Transverse colon (tissue), 4 donors: ENCODE measurements around the gene KLHDC10.

Source experiments
- POLR2A ChIP-seq: fragments of 450-650 bp; IDR thresholded peaks from one replicate; pipeline ENCODE4 v1.6.1; 2016; ENCODE audit warnings: antibody characterized with exemption, mild to moderate bottlenecking, moderate library complexity
- POLR2AphosphoS5 ChIP-seq, 3 donors: sonication (generic); formaldehyde crosslinking; IDR thresholded peaks; one replicate each; pipeline ENCODE4 v1.6.1; 2016; ENCODE audit warnings: antibody characterized with exemption in 3 of 3
- TF ChIP-seq, protein P1 (sequence below), 5 experiments: fragments of 200-600 bp in 3 of 5; fragments of 450-650 bp in 2 of 5; sonication (generic) in 3 of 5; IDR thresholded peaks; 1 replicate in 2 of 5; 2 replicates in 3 of 5; pipeline ENCODE4 v1.5.1; 2016 to 2017; ENCODE audit warnings: antibody characterized with exemption in 5 of 5, inconsistent platforms in 3 of 5, mild to moderate bottlenecking in 2 of 5, moderate library complexity in 1 of 5

DNA sequence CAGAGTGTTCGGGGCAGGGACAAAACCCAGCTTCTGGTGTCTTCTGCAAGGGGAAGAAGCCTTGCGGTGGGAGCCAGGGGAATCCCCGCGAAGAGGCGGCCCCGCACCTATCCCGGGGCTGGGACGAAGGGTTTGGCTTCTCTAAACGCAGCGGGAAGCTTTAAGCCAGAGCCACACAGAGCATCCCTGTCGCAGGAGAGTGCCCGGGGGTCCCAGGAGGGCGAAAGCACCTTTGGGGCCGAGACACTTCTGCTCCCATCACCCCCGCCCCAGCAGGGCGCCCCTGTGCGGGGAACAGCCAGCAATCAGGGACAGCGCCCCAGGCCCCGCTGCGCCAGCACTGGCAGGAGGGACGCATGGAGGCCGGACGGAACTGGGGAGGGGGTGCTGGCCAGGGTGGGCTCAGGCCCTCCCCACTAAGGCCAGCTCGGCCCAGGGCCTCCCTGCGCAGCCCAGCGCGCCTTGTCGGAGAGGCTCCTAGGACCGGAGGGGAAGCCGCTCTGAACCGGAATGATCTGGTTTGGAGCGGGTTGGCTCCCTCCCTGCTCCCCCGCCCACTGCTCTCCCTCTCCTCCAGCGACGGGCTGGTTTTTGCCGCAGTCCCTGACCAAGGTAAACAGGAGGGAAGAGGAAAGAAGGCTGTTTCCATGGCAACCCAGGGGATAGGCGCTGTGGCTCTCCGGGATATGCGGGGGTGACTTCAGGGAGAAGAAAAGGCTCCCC, 71.0 kb downstream of the KLHDC10 start:
- TF ChIP-seq POLR2A (peak; percentile 40), POLR2AphosphoS5 (IDR thresholded peaks at IDR 0.05) (peak in 2 of 3 donors; percentile 66 to 69)
- TF ChIP-seq, protein P1, sequence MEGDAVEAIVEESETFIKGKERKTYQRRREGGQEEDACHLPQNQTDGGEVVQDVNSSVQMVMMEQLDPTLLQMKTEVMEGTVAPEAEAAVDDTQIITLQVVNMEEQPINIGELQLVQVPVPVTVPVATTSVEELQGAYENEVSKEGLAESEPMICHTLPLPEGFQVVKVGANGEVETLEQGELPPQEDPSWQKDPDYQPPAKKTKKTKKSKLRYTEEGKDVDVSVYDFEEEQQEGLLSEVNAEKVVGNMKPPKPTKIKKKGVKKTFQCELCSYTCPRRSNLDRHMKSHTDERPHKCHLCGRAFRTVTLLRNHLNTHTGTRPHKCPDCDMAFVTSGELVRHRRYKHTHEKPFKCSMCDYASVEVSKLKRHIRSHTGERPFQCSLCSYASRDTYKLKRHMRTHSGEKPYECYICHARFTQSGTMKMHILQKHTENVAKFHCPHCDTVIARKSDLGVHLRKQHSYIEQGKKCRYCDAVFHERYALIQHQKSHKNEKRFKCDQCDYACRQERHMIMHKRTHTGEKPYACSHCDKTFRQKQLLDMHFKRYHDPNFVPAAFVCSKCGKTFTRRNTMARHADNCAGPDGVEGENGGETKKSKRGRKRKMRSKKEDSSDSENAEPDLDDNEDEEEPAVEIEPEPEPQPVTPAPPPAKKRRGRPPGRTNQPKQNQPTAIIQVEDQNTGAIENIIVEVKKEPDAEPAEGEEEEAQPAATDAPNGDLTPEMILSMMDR (IDR thresholded peaks at IDR 0.05), result no peak
